H1 (cell line): ENCODE measurements around the gene RHEX. TPM values are rescaled to one million over a fixed set of nuclear protein-coding genes. Genes with fewer than 3 reads are reported as not detected.

ENCODE experiments used
- CTCF ChIA-PET: fragments of 300-600 bp; sonication (Branson Sonifier 250); formaldehyde crosslinking; loops from one replicate; lab custom pipeline; 2021; ENCODE audit not compliant: partially characterized antibody; lab: Charles Lee
- POLR2A ChIA-PET: fragments of 300-600 bp; sonication (Branson Sonifier 250); formaldehyde crosslinking; loops from one replicate; lab custom pipeline; 2021; ENCODE audit warnings: inconsistent platforms; ENCODE audit not compliant: partially characterized antibody; lab: Charles Lee
- DNase-seq, 2 experiments: peaks; one replicate each; pipeline versions ENCODE4 v3.0.0 to v3.0.0-alpha.2; 2010 to 2022; ENCODE audit warnings: low spot score in 2 of 2, low read depth in 1 of 2, mixed read lengths in 1 of 2
- FAIRE-seq: peaks from 2 replicates; lab custom pipeline; 2011; peaks lifted over from hg19 to GRCh38; lab: Jason Lieb, UNC
- H2AFZ ChIP-seq: 2 replicates; pipeline ENCODE4 v1.8.1; 2012; ENCODE audit warnings: low read length, inconsistent platforms
- H2AK5ac ChIP-seq: 2 replicates; pipeline ENCODE4 v1.6.1; 2013; ENCODE audit warnings: low read depth, low read length
- H2BK120ac ChIP-seq: replicated peaks from 2 replicates; pipeline ENCODE3; 2013; ENCODE audit warnings: low read depth, low read length, inconsistent platforms
- H2BK12ac ChIP-seq: 2 replicates; pipeline ENCODE4 v1.6.1; 2013; ENCODE audit warnings: low read depth, low read length
- H2BK15ac ChIP-seq: 2 replicates; pipeline ENCODE4 v1.6.1; 2013; ENCODE audit warnings: low read length
- H2BK20ac ChIP-seq: 2 replicates; pipeline ENCODE4 v1.6.1; 2013; ENCODE audit warnings: low read length
- H2BK5ac ChIP-seq: 2 replicates; pipeline ENCODE4 v1.6.1; 2013; ENCODE audit warnings: low read depth, low read length
- H3K14ac ChIP-seq: 2 replicates; pipeline ENCODE4 v1.6.1; 2013; ENCODE audit warnings: inconsistent platforms; ENCODE audit not compliant: insufficient read length
- H3K18ac ChIP-seq: 2 replicates; pipeline ENCODE4 v1.6.1; 2013; ENCODE audit warnings: low read length; ENCODE audit errors: extremely low read depth
- H3K23ac ChIP-seq: 2 replicates; pipeline ENCODE4 v1.6.1; 2013; ENCODE audit warnings: inconsistent platforms; ENCODE audit not compliant: insufficient read length
- H3K23me2 ChIP-seq: 2 replicates; pipeline ENCODE4 v1.6.1; 2013; ENCODE audit warnings: low read depth, low read length
- H3K27ac ChIP-seq: 2 replicates; pipeline ENCODE4 v1.6.1; 2011; ENCODE audit warnings: low read depth, low read length, inconsistent platforms
- H3K27me3 ChIP-seq, 4 experiments: replicated peaks in 1 of 4; 1 replicate in 1 of 4; 2 replicates in 3 of 4; pipeline versions ENCODE4 v1.6.1 to v1.8.1; 2011 to 2013; ENCODE audit warnings: low read length in 3 of 4, mild to moderate bottlenecking in 3 of 4, inconsistent platforms in 2 of 4, mixed read lengths in 2 of 4, moderate library complexity in 1 of 4; ENCODE audit not compliant: control insufficient read depth in 3 of 4, insufficient read depth in 3 of 4; ENCODE audit errors: extremely low read depth in 1 of 4
- H3K36me3 ChIP-seq, 4 experiments: 2 replicates each; pipeline versions ENCODE4 v1.6.1 to v1.8.1; 2011 to 2013; ENCODE audit warnings: mild to moderate bottlenecking in 4 of 4, low read length in 3 of 4, moderate library complexity in 2 of 4, control low read depth in 1 of 4, inconsistent platforms in 1 of 4; ENCODE audit not compliant: insufficient read depth in 4 of 4, control insufficient read depth in 2 of 4
- H3K4ac ChIP-seq: replicated peaks from 2 replicates; pipeline ENCODE3; 2013; ENCODE audit warnings: low read length, low read depth, mixed read lengths, inconsistent platforms; ENCODE audit not compliant: insufficient read length
- H3K4me1 ChIP-seq, 4 experiments: replicated peaks in 1 of 4; 1 replicate in 1 of 4; 2 replicates in 3 of 4; pipeline versions ENCODE4 v1.6.1 to v1.8.1; 2011 to 2013; ENCODE audit warnings: low read length in 3 of 4, inconsistent platforms in 2 of 4, mixed read lengths in 1 of 4; ENCODE audit not compliant: insufficient read depth in 4 of 4, control insufficient read depth in 3 of 4
- H3K4me2 ChIP-seq, 2 experiments: 2 replicates each; pipeline versions ENCODE4 v1.6.1 to v1.8.1; 2011 to 2013; ENCODE audit warnings: low read depth in 2 of 2, low read length in 2 of 2, control low read depth in 1 of 2, inconsistent platforms in 1 of 2, mild to moderate bottlenecking in 1 of 2; ENCODE audit not compliant: insufficient read depth in 1 of 2
- H3K4me3 ChIP-seq, 4 experiments: fragments of 200-600, 300-600 bp in 1 of 4; sonication (generic), shearing (Covaris generic), sonication (Bioruptor Twin) in 1 of 4; 2 replicates each; pipeline versions ENCODE4 v1.5.1 to v1.8.1; 2011 to 2016; ENCODE audit warnings: low read length in 4 of 4, low read depth in 3 of 4, control low read depth in 2 of 4, inconsistent platforms in 2 of 4, mild to moderate bottlenecking in 2 of 4, mixed read lengths in 1 of 4, moderate library complexity in 1 of 4; ENCODE audit not compliant: insufficient read depth in 2 of 4; ENCODE audit errors: extremely low read depth in 1 of 4
- H3K56ac ChIP-seq: replicated peaks from 2 replicates; pipeline ENCODE3; 2013; ENCODE audit warnings: low read depth, mild to moderate bottlenecking, mixed read lengths, low read length, inconsistent platforms; ENCODE audit not compliant: insufficient read length
- H3K79me1 ChIP-seq: 2 replicates; pipeline ENCODE4 v1.6.1; 2013; ENCODE audit warnings: low read depth, low read length, control low read depth
- H3K79me2 ChIP-seq, 2 experiments: 2 replicates each; pipeline versions ENCODE4 v1.6.1 to v1.8.1; 2012 to 2013; ENCODE audit warnings: low read length in 2 of 2, mild to moderate bottlenecking in 2 of 2, inconsistent platforms in 1 of 2; ENCODE audit not compliant: insufficient read depth in 2 of 2, control insufficient read depth in 1 of 2
- H3K9ac ChIP-seq, 4 experiments: replicated peaks in 1 of 4; 1 replicate in 1 of 4; 2 replicates in 3 of 4; pipeline versions ENCODE4 v1.6.1 to v1.8.1; 2011 to 2013; ENCODE audit warnings: low read depth in 3 of 4, low read length in 3 of 4, control low read depth in 2 of 4, mild to moderate bottlenecking in 2 of 4, moderate library complexity in 2 of 4, inconsistent platforms in 1 of 4; ENCODE audit errors: extremely low read depth in 1 of 4
- H3K9me3 ChIP-seq, 2 experiments: 2 replicates each; pipeline versions ENCODE4 v1.6.1 to v1.8.1; 2012 to 2013; ENCODE audit warnings: mild to moderate bottlenecking in 2 of 2, moderate library complexity in 2 of 2, control low read depth in 1 of 2, inconsistent platforms in 1 of 2, low read depth in 1 of 2, low read length in 1 of 2, mixed read lengths in 1 of 2; ENCODE audit not compliant: insufficient read depth in 2 of 2
- H4K20me1 ChIP-seq, 2 experiments: replicated peaks in 1 of 2; 2 replicates each; pipeline versions ENCODE3 to v1.8.1; 2011 to 2013; ENCODE audit warnings: inconsistent platforms in 2 of 2, low read length in 2 of 2, mild to moderate bottlenecking in 1 of 2; ENCODE audit not compliant: insufficient read depth in 2 of 2, control insufficient read depth in 1 of 2
- H4K5ac ChIP-seq: 2 replicates; pipeline ENCODE4 v1.6.1; 2013; ENCODE audit warnings: low read length, low read depth, mixed read lengths, inconsistent platforms; ENCODE audit not compliant: insufficient read length
- H4K8ac ChIP-seq: 2 replicates; pipeline ENCODE4 v1.8.0; 2013; ENCODE audit warnings: mild to moderate bottlenecking, moderate library complexity, low read length, inconsistent platforms; ENCODE audit not compliant: insufficient read depth; ENCODE audit errors: extremely low read depth
- H4K91ac ChIP-seq: replicated peaks from 2 replicates; pipeline ENCODE3; 2013; ENCODE audit warnings: low read length, mixed read lengths, inconsistent platforms; ENCODE audit not compliant: insufficient read length
- CREB1 ChIP-seq: IDR thresholded peaks from 2 replicates; pipeline ENCODE4 v1.6.1; 2012; ENCODE audit warnings: inconsistent platforms
- E2F6 ChIP-seq: IDR thresholded peaks from 2 replicates; pipeline ENCODE4 v1.6.1; 2012; ENCODE audit warnings: inconsistent platforms
- HDAC2 ChIP-seq, 2 experiments: fragments of 300-600 bp in 1 of 2; sonication (generic) in 1 of 2; IDR thresholded peaks; 2 replicates each; pipeline ENCODE4 v1.6.1; 2011 to 2012; ENCODE audit warnings: low read depth in 2 of 2, low read length in 2 of 2, mild to moderate bottlenecking in 2 of 2, moderate library complexity in 2 of 2, borderline replicate concordance in 1 of 2, inconsistent platforms in 1 of 2
- JUN ChIP-seq: IDR thresholded peaks from 2 replicates; pipeline ENCODE4 v1.6.1; 2011; ENCODE audit warnings: low read depth, mild to moderate bottlenecking, improper control_type of control experiment, low read length
- NRF1 ChIP-seq: IDR thresholded peaks from 2 replicates; pipeline ENCODE4 v1.6.1; 2011; ENCODE audit warnings: mild to moderate bottlenecking, low read depth, low read length, improper control_type of control experiment
- POU5F1 ChIP-seq: IDR thresholded peaks from 2 replicates; pipeline ENCODE4 v1.6.1; 2011; ENCODE audit warnings: low read depth, mild to moderate bottlenecking, low read length, moderate library complexity
- RBBP5 ChIP-seq: IDR thresholded peaks from 2 replicates; pipeline ENCODE4 v1.7.1; 2012; ENCODE audit warnings: low read depth, mild to moderate bottlenecking, inconsistent platforms, low read length, moderate library complexity, borderline replicate concordance
- RXRA ChIP-seq: IDR thresholded peaks from 2 replicates; pipeline ENCODE4 v1.6.1; 2011; ENCODE audit warnings: low read depth, mild to moderate bottlenecking, low read length, moderate library complexity; ENCODE audit not compliant: insufficient read depth
- SP4 ChIP-seq: IDR thresholded peaks from 2 replicates; pipeline ENCODE4 v1.6.1; 2012; ENCODE audit warnings: low read length, inconsistent platforms
- SRF ChIP-seq: IDR thresholded peaks from 2 replicates; pipeline ENCODE4 v1.6.1; 2011; ENCODE audit warnings: mild to moderate bottlenecking, low read depth, low read length, moderate library complexity
- TCF12 ChIP-seq: IDR thresholded peaks from 2 replicates; pipeline ENCODE4 v1.6.1; 2011; ENCODE audit warnings: low read depth, mild to moderate bottlenecking, low read length
- TEAD4 ChIP-seq: IDR thresholded peaks from 2 replicates; pipeline ENCODE4 v1.6.1; 2012; ENCODE audit warnings: low read depth, low read length, inconsistent platforms, mixed read lengths
- ZNF274 ChIP-seq: IDR thresholded peaks from 2 replicates; pipeline ENCODE4 v1.7.0; 2012; ENCODE audit warnings: low read length, borderline replicate concordance; ENCODE audit errors: extremely low read depth
- WGBS, 2 experiments: shearing (Covaris generic) in 1 of 2; methylation state at CpG; one replicate each; pipeline versions ENCODE4 v1.1.6 to v1.1.7; 2013 to 2015; ENCODE audit warnings: low lambda C conversion rate in 2 of 2, mixed read lengths in 2 of 2, inconsistent platforms in 1 of 2, low coverage in 1 of 2, missing lambda C conversion rate in 1 of 2; ENCODE audit not compliant: insufficient replicate concordance in 2 of 2, insufficient coverage in 1 of 2, insufficient read length in 1 of 2; ENCODE audit errors: extremely low coverage in 1 of 2, missing lambda C conversion rate in 1 of 2; 5-methylcytosine and 5-hydroxymethylcytosine counted together
- polyA plus RNA-seq, 7 experiments: library from polyadenylated mRNA; depleted of rRNA in 3 of 7; stranded (reverse) in 5 of 7; unstranded in 2 of 7; fragments of >200 nt in 5 of 7; fragments of 200-250 nt in 2 of 7; gene quantifications; 1 replicate in 5 of 7; 2 replicates in 1 of 7; 4 replicates in 1 of 7; pipeline versions ENCODE4 v1.2.1 to v1.2.3, GENCODE V29; 2011 to 2013; ENCODE audit warnings: missing spikeins in 2 of 7, mixed read lengths in 2 of 7
- total RNA-seq: library from RNA; stranded (reverse); fragmentation: NEBNext Ultra II Directional; extraction: Animal tissue kit (Norgen Biotek cat#: 25700); gene quantifications from 2 replicates; pipeline ENCODE4 v1.2.1, GENCODE V29; 2021

Gene RHEX
- total and polyA plus RNA-seq, 2 of the 8 experiments (the other 6 are each of a cell fraction or from before 2014, with no cell fraction given) = not detected

DNA sequence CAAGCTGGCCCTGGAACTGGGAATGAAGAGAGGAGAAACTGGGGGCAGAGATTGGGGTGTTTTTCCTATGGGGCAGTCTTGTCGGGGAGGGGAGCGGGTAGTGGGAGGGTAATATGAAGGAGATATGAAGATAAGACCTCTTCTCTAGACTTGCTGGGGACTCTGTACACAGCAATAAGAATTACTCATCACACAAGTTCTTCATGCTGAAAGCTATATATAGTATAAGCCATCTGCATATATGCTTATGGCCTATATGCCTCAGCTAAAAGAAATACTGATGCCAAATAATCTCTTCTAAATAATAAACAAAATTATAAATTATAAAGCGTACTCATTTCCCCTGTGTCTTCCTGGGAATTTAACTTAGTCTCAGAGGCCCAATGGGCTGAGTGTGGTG is 7.9 kb downstream of the RHEX start:
- POLR2A ChIA-PET = no interaction called here
- H3K23me2 ChIP-seq = no peaks in the 10 kb centered on the region
- no peaks in the 10 kb centered on the region for H3K79me1 ChIP-seq
- no peak overlapping the region for H4K5ac ChIP-seq
- H3K27ac ChIP-seq = no peak overlapping the region
- H2BK15ac ChIP-seq = no peak overlapping the region
- no peak for FAIRE-seq
- no peak overlapping the region for H3K14ac ChIP-seq
- no peak overlapping the region for H3K9ac ChIP-seq
- no peak overlapping the region for H3K23ac ChIP-seq
- no peak overlapping the region for H2BK12ac ChIP-seq
- H3K18ac ChIP-seq = no peak overlapping the region
- H3K4me2 ChIP-seq = no peak overlapping the region
- no peaks in the 10 kb centered on the region for H3K4me1 ChIP-seq
- H3K56ac ChIP-seq = no peak overlapping the region
- H3K4ac ChIP-seq = no peak overlapping the region
- no peak overlapping the region for H2BK20ac ChIP-seq
- no peak overlapping the region for H4K8ac ChIP-seq
- H4K20me1 ChIP-seq = no peaks in the 10 kb centered on the region
- DNase-seq = no peak
- H2AK5ac ChIP-seq = no peak overlapping the region
- no peaks in the 10 kb centered on the region for H3K27me3 ChIP-seq
- no peak overlapping the region for H3K4me3 ChIP-seq
- H3K79me2 ChIP-seq = no peaks in the 10 kb centered on the region
- peaks cover 8 to 12% of the 10 kb centered on the region in 2 experiments; a peak in 3 of 4 replicates for H3K9me3 ChIP-seq
- CTCF ChIA-PET = interaction anchor here (1.5 to 2.5 kb wide), 2 partner anchors 46 to 77 kb away, joined by 3 to 13 read pairs; no protein-coding TSS in a partner anchor
- H3K36me3 ChIP-seq = no peaks in the 10 kb centered on the region
- no peak overlapping the region for H2BK5ac ChIP-seq
- H2AFZ ChIP-seq = no peak overlapping the region
- no peak overlapping the region for H4K91ac ChIP-seq
- no peak overlapping the region for H2BK120ac ChIP-seq
- WGBS, 2 experiments = 99% methylated on average over 3 of the region's 3 CpGs; no CpG with 5 or more reads in 1 of the 2 experiments
- no peak for TF ChIP-seq NRF1
- no peak for TF ChIP-seq ZNF274
- TF ChIP-seq CREB1 = no peak
- TF ChIP-seq HDAC2 (IDR thresholded peaks at IDR 0.05; ENCODE audit: borderline replicate concordance in 1 of 2, low read depth in 2 of 2, low read length in 2 of 2) = no peak
- TF ChIP-seq POU5F1 = no peak
- no peak for TF ChIP-seq TCF12
- TF ChIP-seq JUN = no peak
- no peak for TF ChIP-seq TEAD4
- no peak for TF ChIP-seq SRF
- no peak for TF ChIP-seq RBBP5
- TF ChIP-seq RXRA = no peak
- TF ChIP-seq E2F6 = no peak
- TF ChIP-seq SP4 = no peak
- TF ChIP-seq, all 59 proteins: peak for 0
